HCT116 (cell line): ENCODE data around the gene DNASE1L3. TPM values are rescaled to one million over a fixed set of nuclear protein-coding genes. Genes with fewer than 3 reads are reported as not detected.

Experiments
- ATAC-seq: fragments of 200-7000 bp; cut with Tn5 transposase; 2 replicates; pipeline ENCODE4 v1.9.1; 2020; ENCODE audit warnings: mild to moderate bottlenecking, moderate library complexity
- BruUV-seq: library from RNA; stranded (reverse); fragments of 400-500 nt; replicated peaks from 2 replicates; lab custom pipeline; 2021; lab: Mats Ljungman, UMichigan
- CTCF ChIA-PET: fragments of 300-600 bp; sonication (Branson Sonifier 250); formaldehyde crosslinking; loops from one replicate; lab custom pipeline; 2021; ENCODE audit warnings: antibody characterized with exemption; lab: Charles Lee
- POLR2A ChIA-PET: fragments of 300-600, 350-600 bp; sonication (Branson Sonifier 250); formaldehyde crosslinking; loops from one replicate; lab custom pipeline; 2021; ENCODE audit warnings: antibody characterized with exemption; lab: Charles Lee
- RAD21 ChIA-PET, 2 experiments: fragments of 300-600 bp; sonication (Branson Sonifier 250); formaldehyde crosslinking; loops; one replicate each; lab custom pipeline; 2023; ENCODE audit warnings: low total read pairs in 2 of 2; ENCODE audit not compliant: uncharacterized antibody in 2 of 2, unreplicated experiment in 2 of 2, low non-redundant PET in 1 of 2; lab: Charles Lee
- DNase-seq: peaks from one replicate; pipeline ENCODE4 v3.0.0-alpha.2; 2010; ENCODE audit warnings: low read depth, low spot score
- H2AFZ ChIP-seq: fragments of 200-600 bp; shearing (Covaris generic), sonication (generic); 2 replicates; pipeline ENCODE4 v1.6.1; 2017; ENCODE audit warnings: low read depth, mixed run types, mixed read lengths, antibody characterized with exemption, low read length; ENCODE audit not compliant: poor library complexity, severe bottlenecking
- H3K27ac ChIP-seq: 2 replicates; pipeline ENCODE4 v1.5.1; 2012; ENCODE audit warnings: low read depth, low read length
- H3K27me3 ChIP-seq: fragments of 200-600 bp; sonication (generic); 2 replicates; pipeline ENCODE4 v1.6.1; 2016; ENCODE audit warnings: mixed run types, low read length, mixed read lengths; ENCODE audit not compliant: insufficient read depth
- H3K36me3 ChIP-seq, 2 experiments: fragments of 200-500 bp in 1 of 2; fragments of 200-600 bp in 1 of 2; sonication (Bioruptor generic) in 1 of 2; sonication (generic) in 1 of 2; 2 replicates each; pipeline versions ENCODE4 v1.5.1 to v1.6.1; 2014 to 2016; ENCODE audit warnings: low read length in 2 of 2, inconsistent platforms in 1 of 2, mixed read lengths in 1 of 2, mixed run types in 1 of 2; ENCODE audit not compliant: insufficient read depth in 2 of 2, control insufficient read depth in 1 of 2
- H3K4me1 ChIP-seq, 2 experiments: fragments of 200-600 bp in 1 of 2; sonication (generic) in 1 of 2; 2 replicates each; pipeline versions ENCODE4 v1.5.1 to v1.6.1; 2012 to 2017; ENCODE audit warnings: low read length in 2 of 2, inconsistent platforms in 1 of 2, mild to moderate bottlenecking in 1 of 2, mixed read lengths in 1 of 2, mixed run types in 1 of 2, moderate library complexity in 1 of 2; ENCODE audit not compliant: insufficient read depth in 2 of 2, control insufficient read depth in 1 of 2
- H3K4me2 ChIP-seq: fragments of 200-600 bp; sonication (generic); 2 replicates; pipeline ENCODE4 v1.6.1; 2017; ENCODE audit warnings: mixed run types, low read length, mixed read lengths
- H3K4me3 ChIP-seq, 2 experiments: fragments of 200-600 bp in 1 of 2; sonication (generic) in 1 of 2; replicated peaks in 1 of 2; 2 replicates each; pipeline ENCODE4 v1.5.1; 2011 to 2016; ENCODE audit warnings: low read length in 2 of 2, control low read depth in 1 of 2, low read depth in 1 of 2, mild to moderate bottlenecking in 1 of 2, mixed read lengths in 1 of 2, mixed run types in 1 of 2
- H3K79me2 ChIP-seq: fragments of 200-600 bp; sonication (generic); 2 replicates; pipeline ENCODE4 v1.6.1; 2017; ENCODE audit warnings: mild to moderate bottlenecking, mixed run types, low read length, moderate library complexity, mixed read lengths; ENCODE audit not compliant: insufficient read depth
- H3K9ac ChIP-seq: fragments of 200-600 bp; sonication (generic); 2 replicates; pipeline ENCODE4 v1.6.1; 2016; ENCODE audit warnings: low read length, mixed read lengths
- H3K9me2 ChIP-seq: fragments of 200-600 bp; sonication (generic), shearing (Covaris generic); 2 replicates; pipeline ENCODE4 v1.6.1; 2017; ENCODE audit warnings: mixed run types, mild to moderate bottlenecking, moderate library complexity; ENCODE audit not compliant: insufficient read depth
- H3K9me3 ChIP-seq, 2 experiments: fragments of 200-500 bp in 1 of 2; fragments of 200-600 bp in 1 of 2; sonication (Bioruptor generic) in 1 of 2; sonication (generic) in 1 of 2; 2 replicates each; pipeline ENCODE4 v1.6.1; 2014 to 2017; ENCODE audit warnings: low read length in 2 of 2, mixed read lengths in 2 of 2, inconsistent platforms in 1 of 2, low read depth in 1 of 2, mild to moderate bottlenecking in 1 of 2, mixed run types in 1 of 2, moderate library complexity in 1 of 2; ENCODE audit not compliant: control insufficient read depth in 1 of 2, insufficient read depth in 1 of 2
- H4K20me1 ChIP-seq: fragments of 200-600 bp; sonication (generic), shearing (Covaris generic); 2 replicates; pipeline ENCODE4 v1.6.1; 2017; ENCODE audit warnings: mixed run types, mild to moderate bottlenecking, moderate library complexity; ENCODE audit not compliant: insufficient read depth
- CBX3 ChIP-seq: IDR thresholded peaks from 2 replicates; pipeline ENCODE4 v1.6.1; 2012; ENCODE audit warnings: low read depth
- CEBPB ChIP-seq: IDR thresholded peaks from 2 replicates; pipeline ENCODE4 v1.6.1; 2012; ENCODE audit warnings: low read depth
- EZH2 ChIP-seq: fragments of 200-600 bp; sonication (generic); IDR thresholded peaks from 2 replicates; pipeline ENCODE4 v1.6.1; 2017; ENCODE audit warnings: antibody characterized with exemption, mixed run types
- EZH2phosphoT487 ChIP-seq: fragments of 200-600 bp; IDR thresholded peaks from 2 replicates; pipeline ENCODE4 v1.6.1; 2018; ENCODE audit warnings: antibody characterized with exemption, borderline replicate concordance
- FOSL1 ChIP-seq: IDR thresholded peaks from 2 replicates; pipeline ENCODE4 v1.6.1; 2012; ENCODE audit warnings: low read depth
- JUND ChIP-seq: IDR thresholded peaks from 2 replicates; pipeline ENCODE4 v1.6.1; 2012
- POLR2A ChIP-seq: IDR thresholded peaks from 2 replicates; pipeline ENCODE4 v1.7.0; 2011; ENCODE audit warnings: borderline replicate concordance; ENCODE audit not compliant: insufficient read depth, insufficient read length; ENCODE audit errors: extremely low read depth
- RAD21 ChIP-seq: IDR thresholded peaks from 2 replicates; pipeline ENCODE4 v1.6.1; 2012; ENCODE audit warnings: low read depth, mild to moderate bottlenecking
- SP1 ChIP-seq: IDR thresholded peaks from 2 replicates; pipeline ENCODE4 v1.6.1; 2012; ENCODE audit warnings: low read depth
- SRF ChIP-seq: IDR thresholded peaks from 2 replicates; pipeline ENCODE4 v1.6.1; 2012; ENCODE audit warnings: low read depth
- TCF7L2 ChIP-seq: IDR thresholded peaks from 2 replicates; pipeline ENCODE4 v1.7.0; 2011; ENCODE audit warnings: borderline replicate concordance, inconsistent platforms; ENCODE audit not compliant: insufficient read depth, insufficient read length; ENCODE audit errors: extremely low read depth
- ZBTB33 ChIP-seq: IDR thresholded peaks from 2 replicates; pipeline ENCODE4 v1.6.1; 2011; ENCODE audit warnings: mild to moderate bottlenecking, low read length, moderate library complexity; ENCODE audit not compliant: insufficient replicate concordance; ENCODE audit errors: extremely low read depth
- ZFX ChIP-seq: fragments of 450-650 bp; IDR thresholded peaks from 2 replicates; pipeline ENCODE4 v1.6.1; 2017
- ZNF274 ChIP-seq: fragments of 200-500 bp; sonication (Bioruptor generic); IDR thresholded peaks from 2 replicates; pipeline ENCODE4 v1.6.1; 2014; ENCODE audit warnings: mild to moderate bottlenecking, low read depth, low read length, inconsistent platforms
- intact Hi-C: fragments of 100-400 bp; cut with micrococcal nuclease; formaldehyde crosslinking; loops from 2 replicates; pipeline ENCODE4 v1.10.0; 2022
- total RNA-seq: library from RNA; stranded (reverse); gene quantifications from one replicate; pipeline ENCODE4 v1.2.1, GENCODE V29; 2021; ENCODE audit not compliant: unreplicated experiment
- TF ChIP-seq, protein P1 (sequence below), 3 experiments: fragments of 200-600 bp in 1 of 3; sonication (generic) in 1 of 3; IDR thresholded peaks in 2 of 3; conservative IDR thresholded peaks in 1 of 3; 2 replicates each; pipeline ENCODE4 v1.5.1; 2012 to 2017; ENCODE audit warnings: low read depth in 2 of 3, low read length in 2 of 3, antibody characterized with exemption in 1 of 3, borderline replicate concordance in 1 of 3, control low read depth in 1 of 3, mild to moderate bottlenecking in 1 of 3, mixed read lengths in 1 of 3, mixed run types in 1 of 3, moderate library complexity in 1 of 3; ENCODE audit not compliant: insufficient read depth in 1 of 3

The DNASE1L3 gene
- total RNA-seq, 1 experiment from 2014 or later, result not detected

DNA sequence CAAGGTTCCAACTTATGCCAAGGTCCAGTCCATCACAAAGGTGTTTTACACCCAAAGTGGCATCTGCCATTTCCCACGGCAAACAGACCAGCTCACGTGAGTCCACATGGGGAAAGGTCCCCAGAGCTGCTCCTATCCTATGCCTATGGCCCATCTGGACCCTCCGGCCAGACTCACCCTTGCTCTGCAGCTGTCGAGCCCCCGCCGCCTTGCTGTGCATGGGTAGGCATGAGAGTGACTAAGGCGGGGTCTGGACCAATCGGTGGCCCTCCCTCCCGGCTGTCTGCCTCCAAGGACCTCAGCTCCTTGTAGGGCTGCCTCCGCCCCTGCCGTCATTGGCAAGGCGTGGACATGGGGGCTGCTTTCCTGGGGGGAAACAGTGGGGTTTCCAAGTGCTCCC is 26.9 kb downstream of the DNASE1L3 start:
- BruUV-seq, result no TSS peak
- CTCF ChIA-PET, result interaction anchor here (1.1 to 2.0 kb wide), 2 partner anchors 33 to 123 kb away, joined by 3 to 12 read pairs; partner anchors contain the start of genes HTD2 and RPP14

More for the DNA sequence above, 26.9 kb downstream of the DNASE1L3 start:
- RAD21 ChIA-PET, result no interaction called here
- Histone ChIP-seq H3K36me3 (no peaks in the 10 kb centered on the region), H3K4me1 (peaks cover 10 to 27% of the 10 kb centered on the region in 2 experiments; a peak in 3 of 4 replicates), H3K27me3 (no peaks in the 10 kb centered on the region), H3K27ac (no peak overlapping the region), H4K20me1 (no peaks in the 10 kb centered on the region), H3K4me3 (no peak overlapping the region), H3K9me2 (no peaks in the 10 kb centered on the region), H3K4me2 (no peak overlapping the region), H3K9me3 (no peaks in the 10 kb centered on the region), H3K79me2 (no peaks in the 10 kb centered on the region), H3K9ac (no peak overlapping the region), H2AFZ (no peak overlapping the region)
- POLR2A ChIA-PET, result no interaction called here
- DNase-seq (no peak), ATAC-seq (no peak)
- intact Hi-C loops, result no loop called here
- TF ChIP-seq CBX3 (no peak), SRF (no peak), TCF7L2 (no peak), POLR2A (no peak), FOSL1 (no peak), CEBPB (no peak), EZH2phosphoT487 (no peak), ZFX (no peak), EZH2 (no peak), ZNF274 (no peak), SP1 (no peak), JUND (no peak), ZBTB33 (no peak), RAD21 (no peak)
- TF ChIP-seq, protein P1, sequence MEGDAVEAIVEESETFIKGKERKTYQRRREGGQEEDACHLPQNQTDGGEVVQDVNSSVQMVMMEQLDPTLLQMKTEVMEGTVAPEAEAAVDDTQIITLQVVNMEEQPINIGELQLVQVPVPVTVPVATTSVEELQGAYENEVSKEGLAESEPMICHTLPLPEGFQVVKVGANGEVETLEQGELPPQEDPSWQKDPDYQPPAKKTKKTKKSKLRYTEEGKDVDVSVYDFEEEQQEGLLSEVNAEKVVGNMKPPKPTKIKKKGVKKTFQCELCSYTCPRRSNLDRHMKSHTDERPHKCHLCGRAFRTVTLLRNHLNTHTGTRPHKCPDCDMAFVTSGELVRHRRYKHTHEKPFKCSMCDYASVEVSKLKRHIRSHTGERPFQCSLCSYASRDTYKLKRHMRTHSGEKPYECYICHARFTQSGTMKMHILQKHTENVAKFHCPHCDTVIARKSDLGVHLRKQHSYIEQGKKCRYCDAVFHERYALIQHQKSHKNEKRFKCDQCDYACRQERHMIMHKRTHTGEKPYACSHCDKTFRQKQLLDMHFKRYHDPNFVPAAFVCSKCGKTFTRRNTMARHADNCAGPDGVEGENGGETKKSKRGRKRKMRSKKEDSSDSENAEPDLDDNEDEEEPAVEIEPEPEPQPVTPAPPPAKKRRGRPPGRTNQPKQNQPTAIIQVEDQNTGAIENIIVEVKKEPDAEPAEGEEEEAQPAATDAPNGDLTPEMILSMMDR (IDR thresholded peaks at IDR 0.05 in 2 of 3, conservative IDR thresholded peaks at IDR 0.05 in 1 of 3; ENCODE audit: borderline replicate concordance in 1 of 3, insufficient read depth in 1 of 3, low read depth in 2 of 3, low read length in 2 of 3), result no peak
